ENCODE results near the gene REELD1. TPM values are rescaled to one million over a fixed set of nuclear protein-coding genes. Genes with fewer than 3 reads are reported as not detected.

The REELD1 gene
- total RNA-seq, 4 donors from 2014 or later: 0.33 to 0.83 TPM; not detected in 2

DNA sequence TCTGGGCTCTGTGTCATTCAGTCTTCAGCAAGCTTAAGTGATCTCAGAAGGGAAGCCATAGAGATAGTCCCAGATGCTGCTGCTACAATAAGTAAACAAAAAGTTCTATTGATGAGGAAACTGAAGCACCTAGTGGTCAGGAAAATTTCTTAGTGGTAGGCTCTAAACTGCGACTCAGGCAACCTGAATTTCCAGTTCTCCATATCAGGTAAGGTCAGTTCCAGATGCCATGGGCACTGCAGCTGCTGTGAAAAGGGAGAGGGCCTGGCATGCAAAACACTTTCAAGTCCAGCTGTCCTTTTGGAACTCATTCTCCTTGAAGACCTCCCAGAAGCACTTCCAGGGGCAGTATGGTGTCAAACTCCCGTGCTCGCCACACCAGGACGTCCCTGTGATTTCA lies 46.2 kb downstream of the REELD1 start:
- H3K27me3 ChIP-seq: no peaks in the 10 kb centered on the region
- H3K9me3 ChIP-seq: no peaks in the 10 kb centered on the region
- H3K27ac ChIP-seq (replicated peaks in 1 of 4): no peak overlapping the region
- H3K36me3 ChIP-seq: peaks cover 0 to 17% (median 3%) of the 10 kb centered on the region in 4 donors
- TF ChIP-seq, protein P1, sequence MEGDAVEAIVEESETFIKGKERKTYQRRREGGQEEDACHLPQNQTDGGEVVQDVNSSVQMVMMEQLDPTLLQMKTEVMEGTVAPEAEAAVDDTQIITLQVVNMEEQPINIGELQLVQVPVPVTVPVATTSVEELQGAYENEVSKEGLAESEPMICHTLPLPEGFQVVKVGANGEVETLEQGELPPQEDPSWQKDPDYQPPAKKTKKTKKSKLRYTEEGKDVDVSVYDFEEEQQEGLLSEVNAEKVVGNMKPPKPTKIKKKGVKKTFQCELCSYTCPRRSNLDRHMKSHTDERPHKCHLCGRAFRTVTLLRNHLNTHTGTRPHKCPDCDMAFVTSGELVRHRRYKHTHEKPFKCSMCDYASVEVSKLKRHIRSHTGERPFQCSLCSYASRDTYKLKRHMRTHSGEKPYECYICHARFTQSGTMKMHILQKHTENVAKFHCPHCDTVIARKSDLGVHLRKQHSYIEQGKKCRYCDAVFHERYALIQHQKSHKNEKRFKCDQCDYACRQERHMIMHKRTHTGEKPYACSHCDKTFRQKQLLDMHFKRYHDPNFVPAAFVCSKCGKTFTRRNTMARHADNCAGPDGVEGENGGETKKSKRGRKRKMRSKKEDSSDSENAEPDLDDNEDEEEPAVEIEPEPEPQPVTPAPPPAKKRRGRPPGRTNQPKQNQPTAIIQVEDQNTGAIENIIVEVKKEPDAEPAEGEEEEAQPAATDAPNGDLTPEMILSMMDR (IDR thresholded peaks at IDR 0.05): no peak
- TF ChIP-seq POLR2A (IDR thresholded peaks at IDR 0.05; ENCODE audit: low read depth) (no peak), POLR2AphosphoS5 (IDR thresholded peaks at IDR 0.05) (no peak), EP300 (IDR thresholded peaks at IDR 0.05) (no peak)
- intact Hi-C loops (cut with DNase I): no loop called here
- 96% methylated on average over 4 of the region's 4 CpGs for WGBS
- H3K4me3 ChIP-seq: no peak overlapping the region
- H3K4me1 ChIP-seq: peaks cover 0 to 6% (median 0%) of the 10 kb centered on the region in 4 donors
- DNase-seq (ENCODE audit: extremely low spot score): no peak

GRCh38 chr4:146261041-146261440 lies 46.7 kb downstream of the REELD1 start:
- Histone ChIP-seq H3K9me3 (no peaks in the 10 kb centered on the region), H3K4me3 (no peak overlapping the region), H3K36me3 (peaks cover 0 to 17% (median 2%) of the 10 kb centered on the region in 4 donors), H3K4me1 (peaks cover 0 to 2% (median 0%) of the 10 kb centered on the region in 4 donors), H3K27ac (replicated peaks in 1 of 4) (no peak overlapping the region), H3K27me3 (no peaks in the 10 kb centered on the region)
- WGBS: 90% methylated on average over 2 of the region's 2 CpGs
- TF ChIP-seq POLR2A (IDR thresholded peaks at IDR 0.05; ENCODE audit: low read depth) (no peak), EP300 (IDR thresholded peaks at IDR 0.05) (no peak), POLR2AphosphoS5 (IDR thresholded peaks at IDR 0.05) (no peak)
- TF ChIP-seq, protein P1 (IDR thresholded peaks at IDR 0.05): no peak
- intact Hi-C loops (cut with DNase I): no loop called here
- no peak for DNase-seq (ENCODE audit: extremely low spot score)

DNA sequence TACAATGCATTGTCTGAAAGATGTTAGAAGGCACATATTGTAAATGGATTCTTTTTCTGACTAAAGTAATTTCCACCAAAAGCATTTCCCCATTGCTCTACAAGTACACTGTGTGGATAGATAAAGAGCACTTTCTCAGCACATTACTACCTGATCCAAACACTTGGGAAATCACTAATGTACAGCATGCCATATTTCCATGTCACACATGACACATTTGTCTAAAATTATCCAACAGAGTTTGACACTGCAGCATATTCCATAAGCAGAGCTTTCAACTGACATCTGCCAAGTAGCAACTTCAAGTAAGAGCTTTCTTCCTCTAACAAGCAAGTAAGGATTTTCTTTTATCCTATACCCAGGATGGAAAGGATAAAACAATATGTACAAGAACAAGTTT lies 49.5 kb downstream of the REELD1 start:
- DNase-seq (ENCODE audit: extremely low spot score): no peak
- Histone ChIP-seq H3K27ac (replicated peaks in 1 of 4) (no peak overlapping the region), H3K4me3 (no peak overlapping the region), H3K4me1 (peaks cover 0 to 3% (median 0%) of the 10 kb centered on the region in 4 donors), H3K27me3 (no peaks in the 10 kb centered on the region), H3K36me3 (peaks cover 0 to 3% (median 0%) of the 10 kb centered on the region in 4 donors), H3K9me3 (no peaks in the 10 kb centered on the region)
- intact Hi-C loops (cut with DNase I): no loop called here
- TF ChIP-seq POLR2AphosphoS5 (IDR thresholded peaks at IDR 0.05): no peak
- TF ChIP-seq EP300 (IDR thresholded peaks at IDR 0.05): no peak
- TF ChIP-seq, protein P1 (IDR thresholded peaks at IDR 0.05): no peak
- no peak for TF ChIP-seq POLR2A (IDR thresholded peaks at IDR 0.05; ENCODE audit: low read depth)

- intact Hi-C loops (cut with DNase I): no loop called here
- no peaks in the 10 kb centered on the region for H3K36me3 ChIP-seq
- H3K27ac ChIP-seq (replicated peaks in 1 of 4): no peak overlapping the region
- peaks cover 0 to 3% (median 0%) of the 10 kb centered on the region in 4 donors for H3K4me1 ChIP-seq
- 91% methylated on average over 2 of the region's 2 CpGs for WGBS
- no peak for TF ChIP-seq POLR2A (IDR thresholded peaks at IDR 0.05; ENCODE audit: low read depth)
- no peak for TF ChIP-seq POLR2AphosphoS5 (IDR thresholded peaks at IDR 0.05)
- TF ChIP-seq EP300 (IDR thresholded peaks at IDR 0.05): no peak
- TF ChIP-seq, protein P1 (IDR thresholded peaks at IDR 0.05): no peak
- no peaks in the 10 kb centered on the region for H3K27me3 ChIP-seq
- no peaks in the 10 kb centered on the region for H3K9me3 ChIP-seq
- DNase-seq (ENCODE audit: extremely low spot score): no peak
- H3K4me3 ChIP-seq: no peak overlapping the region
These were observed 51.7 kb downstream of the REELD1 start for GRCh38 chr4:146265950-146266490.

GRCh38 chr4:146267826-146268225 lies 53.5 kb downstream of the REELD1 start:
- intact Hi-C loops (cut with DNase I): no loop called here
- no peak for TF ChIP-seq POLR2AphosphoS5 (IDR thresholded peaks at IDR 0.05)
- TF ChIP-seq, protein P1 (IDR thresholded peaks at IDR 0.05): no peak
- TF ChIP-seq POLR2A (IDR thresholded peaks at IDR 0.05; ENCODE audit: low read depth): no peak
- TF ChIP-seq EP300 (IDR thresholded peaks at IDR 0.05): no peak
- WGBS: 78% methylated on average over 5 of the region's 5 CpGs
- Histone ChIP-seq H3K36me3 (no peaks in the 10 kb centered on the region), H3K4me3 (no peak overlapping the region), H3K4me1 (peaks cover 0 to 3% (median 0%) of the 10 kb centered on the region in 4 donors), H3K27me3 (no peaks in the 10 kb centered on the region), H3K27ac (replicated peaks in 1 of 4) (peak overlapping the region in 1 of 4 donors; percentile 7), H3K9me3 (no peaks in the 10 kb centered on the region)
- DNase-seq (ENCODE audit: extremely low spot score): no peak
